Stimulated activated CD8-positive, alpha-beta memory T cell treated with anti-CD3 and anti-CD28 coated beads, Interleukin-2, amount 100 ng/mL, for 48 hours (primary cell): Measurements from ENCODE around the gene SLC35F4.
"Not testable (repeated sequence)": the region's sequence is repeated elsewhere in the genome, so short reads cannot be mapped to it uniquely, and the experiment has no call there.

Source experiments
- DNase-seq, 2 donors: peaks; one replicate each; pipeline ENCODE4 v3.0.0-alpha.2; 2020; ENCODE audit warnings: low read depth in 2 of 2

The SLC35F4 gene

GRCh38 chr14:57725399-57726077 lies 140.4 kb downstream of the SLC35F4 start:
- no peak for DNase-seq

GRCh38 chr14:57722141-57722540 lies 143.8 kb downstream of the SLC35F4 start:
- not testable (repeated sequence) for DNase-seq

- DNase-seq, result no peak
Measured at GRCh38 chr14:57714487-57714931, 151.4 kb downstream of the SLC35F4 start.

DNA sequence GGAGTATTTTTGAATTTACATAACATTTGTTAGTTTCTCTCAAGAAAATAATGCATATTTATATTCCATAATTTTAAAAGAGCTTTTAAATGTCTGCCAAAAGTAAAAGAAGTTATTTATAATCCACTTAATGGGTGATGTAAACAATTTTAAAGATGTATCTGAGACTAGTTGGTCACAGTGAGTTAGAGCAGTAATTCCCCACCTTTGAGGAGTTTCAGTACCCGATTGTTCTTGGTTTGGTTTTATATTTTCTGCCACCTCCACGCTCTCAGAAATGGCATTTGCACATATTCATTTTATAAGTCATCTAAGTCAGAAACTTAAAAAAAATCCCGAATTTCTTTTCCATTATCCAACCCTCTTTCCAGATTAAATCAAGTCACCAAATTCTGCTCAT lies 153.2 kb downstream of the SLC35F4 start:
- DNase-seq, result no peak

DNA sequence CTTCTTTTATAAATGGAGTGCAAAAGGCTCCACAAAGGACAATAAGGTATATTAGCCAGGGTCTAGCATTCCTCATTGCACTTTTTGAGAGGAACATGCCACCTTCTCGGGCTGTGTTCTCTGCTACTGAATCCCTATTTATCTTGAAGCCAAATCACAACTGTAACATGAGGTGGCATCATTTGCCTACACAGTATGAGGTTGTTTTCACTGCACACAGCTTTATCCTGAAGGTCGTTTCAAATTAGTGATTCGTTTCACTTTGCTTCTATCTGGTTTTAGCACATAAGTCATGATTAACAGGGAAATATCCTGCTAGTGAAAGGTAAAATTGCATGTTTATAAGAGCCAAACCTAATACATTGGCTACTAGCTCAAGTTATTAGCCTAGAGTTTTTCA lies 153.8 kb downstream of the SLC35F4 start:
- DNase-seq, result no peak

DNA sequence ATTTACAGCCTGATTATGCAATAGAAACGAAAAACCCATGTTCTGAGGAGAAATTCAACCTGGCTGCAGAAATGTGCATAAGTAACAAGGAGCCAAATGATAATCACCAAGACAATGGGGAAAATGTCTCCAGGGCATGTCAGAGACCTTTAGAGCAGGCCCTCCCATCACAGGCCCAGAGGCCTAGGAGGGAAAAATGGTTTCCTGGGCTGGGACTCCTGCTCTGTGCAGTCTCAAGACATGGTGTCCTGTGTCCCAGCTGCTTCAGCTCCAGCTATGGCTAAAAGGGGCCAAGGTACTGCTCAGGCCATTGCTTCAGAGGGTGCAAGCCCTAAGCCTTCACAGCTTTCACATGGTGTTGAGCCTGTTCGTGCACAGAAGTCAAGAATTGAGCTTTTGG lies 156.0 kb downstream of the SLC35F4 start:
- no peak for DNase-seq

GRCh38 chr14:57709086-57709485 lies 156.8 kb downstream of the SLC35F4 start:
- not testable (repeated sequence) for DNase-seq

DNA sequence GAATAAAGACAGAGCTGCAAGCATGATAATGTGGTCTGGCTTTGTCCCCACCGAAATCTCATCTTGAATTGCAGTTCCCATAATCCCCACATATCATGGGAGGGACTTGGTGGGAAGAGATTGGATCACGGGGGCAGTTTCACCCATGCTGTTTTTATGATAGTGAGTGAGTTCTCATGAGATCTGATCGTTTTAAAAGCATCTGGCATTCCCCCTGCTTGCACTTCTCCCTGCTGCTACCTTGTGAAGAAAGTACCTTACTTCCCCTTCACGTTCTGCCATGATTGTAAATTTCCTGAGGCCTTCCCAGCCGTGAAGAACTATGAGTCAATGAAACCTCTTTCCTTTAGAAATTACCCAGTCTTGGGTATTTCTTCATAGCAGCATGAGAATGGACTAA lies 158.7 kb downstream of the SLC35F4 start:
- no peak for DNase-seq

DNA sequence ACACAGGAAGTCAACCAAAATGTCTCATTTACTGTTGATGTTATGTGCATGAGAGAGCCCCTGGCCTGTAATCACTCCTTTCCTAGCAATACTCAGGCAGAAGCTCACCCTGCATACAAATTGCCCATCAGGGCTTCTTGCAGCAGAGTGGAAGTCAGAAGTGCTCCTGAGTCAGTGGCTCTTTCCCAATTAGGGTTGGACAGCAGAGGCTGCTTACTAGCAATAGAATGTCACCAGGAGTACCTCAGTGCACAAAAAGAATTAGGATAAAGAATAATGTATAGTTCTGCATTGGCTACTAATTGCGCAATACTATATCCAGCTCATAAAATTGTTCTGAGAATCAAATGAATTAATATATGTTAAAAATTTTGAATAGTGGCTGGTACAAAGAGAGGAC lies 161.1 kb downstream of the SLC35F4 start:
- DNase-seq, result no peak

GRCh38 chr14:57699947-57700346 lies 165.9 kb downstream of the SLC35F4 start:
- no peak for DNase-seq

- DNase-seq, result no peak
Measured at GRCh38 chr14:57692671-57693070, 173.2 kb downstream of the SLC35F4 start.

DNA sequence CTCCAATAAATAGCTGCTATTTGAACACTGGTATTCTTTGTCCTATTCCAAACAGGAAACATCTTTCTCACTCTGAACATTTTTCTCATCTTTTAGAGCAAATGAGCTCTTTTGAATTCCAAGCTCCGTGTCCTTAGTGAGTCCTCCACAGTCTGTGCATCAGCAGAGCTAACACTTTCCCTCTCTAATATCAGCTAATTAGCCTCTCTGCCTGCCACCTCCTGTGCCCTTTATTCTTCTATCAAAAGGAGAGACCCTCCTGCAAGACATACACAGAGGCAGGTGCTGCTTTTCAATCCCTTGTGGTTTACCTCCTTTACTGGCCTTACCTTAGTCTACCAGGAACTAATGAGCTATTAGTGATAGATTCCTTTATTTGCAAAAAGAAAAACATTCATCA lies 178.5 kb downstream of the SLC35F4 start:
- DNase-seq, result no peak

GRCh38 chr14:57686304-57686703 lies 179.6 kb downstream of the SLC35F4 start:
- no peak for DNase-seq

GRCh38 chr14:57671021-57671420 lies 194.9 kb downstream of the SLC35F4 start:
- DNase-seq, result no peak

DNA sequence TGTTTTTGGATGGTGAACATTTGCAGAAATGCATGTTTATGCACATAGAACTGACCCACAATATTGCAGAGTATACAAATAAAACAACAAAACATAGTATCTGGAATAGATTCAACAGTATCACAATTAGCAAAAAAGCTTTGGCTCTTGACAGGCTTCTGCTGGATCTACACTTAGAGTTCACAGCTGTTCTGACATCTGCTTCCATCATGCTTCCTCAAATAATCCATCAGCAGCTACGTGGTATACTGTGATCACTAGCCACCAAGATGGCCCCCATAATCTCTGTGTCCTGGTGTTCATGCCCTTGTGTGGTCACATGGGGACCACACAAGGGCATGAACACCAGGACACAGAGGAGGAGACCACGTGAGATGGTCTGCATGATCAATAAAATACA lies 205.7 kb downstream of the SLC35F4 start:
- DNase-seq, result no peak

- DNase-seq, result no peak
Measured at GRCh38 chr14:57659052-57659451, 206.8 kb downstream of the SLC35F4 start.

GRCh38 chr14:57657487-57657886 lies 208.4 kb downstream of the SLC35F4 start:
- no peak for DNase-seq

- no peak for DNase-seq
Measured at GRCh38 chr14:57656853-57657252, 209.0 kb downstream of the SLC35F4 start.

GRCh38 chr14:57652769-57653168 lies 213.1 kb downstream of the SLC35F4 start:
- DNase-seq, result no peak

DNA sequence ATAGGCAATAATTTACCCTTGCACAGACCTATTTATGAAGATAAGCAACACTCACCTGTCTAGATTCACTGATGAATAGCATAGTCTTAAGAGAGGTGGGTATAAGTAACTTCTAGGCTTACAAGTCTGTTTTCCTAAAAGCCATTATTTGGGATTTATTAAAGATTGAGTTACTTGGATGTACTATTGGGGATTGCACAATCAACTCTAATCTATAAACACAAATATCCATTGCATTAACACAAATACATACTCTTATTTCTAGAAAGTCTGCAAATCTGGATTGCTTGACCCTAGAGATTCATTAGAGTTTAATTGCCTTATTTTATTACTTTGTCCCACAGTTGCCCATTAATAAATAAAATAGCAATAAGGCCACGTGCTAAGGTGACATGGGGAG lies 224.1 kb downstream of the SLC35F4 start:
- DNase-seq, result no peak

DNA sequence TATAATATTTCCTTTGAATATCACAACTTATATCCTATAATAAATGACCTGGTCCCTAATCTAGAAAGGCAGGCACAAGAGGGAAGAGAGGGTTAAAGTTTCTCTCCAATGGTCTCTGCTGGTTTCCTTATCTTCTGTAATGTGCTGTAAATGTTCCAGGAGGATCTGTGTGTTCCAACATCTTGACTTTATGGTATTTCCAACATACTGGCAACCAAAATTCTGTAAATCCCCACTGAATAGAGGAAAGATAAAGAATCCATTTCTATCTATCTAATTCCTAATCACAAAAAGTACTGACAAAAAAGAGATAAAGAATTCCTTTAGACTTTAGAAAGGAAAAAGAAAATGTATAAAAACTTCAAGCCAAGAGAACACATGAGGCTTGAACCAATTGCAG lies 225.9 kb downstream of the SLC35F4 start:
- DNase-seq, result no peak

- no peak for DNase-seq
Measured at GRCh38 chr14:57637901-57638300, 228.0 kb downstream of the SLC35F4 start.

DNA sequence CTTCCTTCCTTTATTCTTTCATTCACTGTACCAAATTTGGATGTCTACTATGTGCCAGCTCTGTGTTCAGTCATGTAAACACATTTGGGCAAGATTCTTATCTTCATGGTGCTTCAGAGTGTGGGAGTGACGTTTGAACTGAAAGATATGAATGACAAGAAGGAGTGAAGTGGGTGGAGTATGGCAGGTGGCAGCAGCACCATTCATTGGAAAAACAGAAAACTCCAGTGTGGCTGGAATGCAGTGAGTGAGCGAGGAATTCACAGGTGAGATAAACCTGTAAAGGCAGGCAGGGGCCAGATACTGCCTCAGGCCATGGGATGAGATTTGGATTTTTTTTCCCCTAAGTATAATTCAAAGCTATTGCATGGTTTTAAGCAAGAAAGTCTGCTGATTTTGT lies 231.6 kb downstream of the SLC35F4 start:
- no peak for DNase-seq

DNA sequence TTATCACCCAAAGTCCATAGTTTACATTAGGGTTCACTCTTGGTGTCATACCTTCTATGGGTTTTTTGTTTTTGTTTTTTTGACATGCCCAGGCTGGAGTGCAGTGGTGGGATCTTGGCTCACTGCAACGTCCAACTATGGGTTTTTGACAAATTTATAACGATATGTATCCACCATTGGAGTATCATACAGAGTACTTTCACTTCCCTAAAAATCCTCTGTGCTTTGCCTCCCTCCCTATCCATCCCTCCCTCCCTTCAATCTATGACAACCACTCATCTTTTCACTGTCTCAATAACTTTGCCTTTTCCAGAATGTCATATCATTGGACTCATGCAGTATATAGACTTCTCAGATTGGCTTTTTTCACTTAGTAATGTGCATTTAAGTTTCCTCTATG lies 233.2 kb downstream of the SLC35F4 start:
- no peak for DNase-seq
